Islet of Langerhans (tissue), 1 donor: Measurements from ENCODE around the gene FN3K.

ENCODE experiments used
- FAIRE-seq: peaks from one replicate; lab custom pipeline; 2011; peaks lifted over from hg19 to GRCh38; lab: Jason Lieb, UNC

The FN3K gene

DNA sequence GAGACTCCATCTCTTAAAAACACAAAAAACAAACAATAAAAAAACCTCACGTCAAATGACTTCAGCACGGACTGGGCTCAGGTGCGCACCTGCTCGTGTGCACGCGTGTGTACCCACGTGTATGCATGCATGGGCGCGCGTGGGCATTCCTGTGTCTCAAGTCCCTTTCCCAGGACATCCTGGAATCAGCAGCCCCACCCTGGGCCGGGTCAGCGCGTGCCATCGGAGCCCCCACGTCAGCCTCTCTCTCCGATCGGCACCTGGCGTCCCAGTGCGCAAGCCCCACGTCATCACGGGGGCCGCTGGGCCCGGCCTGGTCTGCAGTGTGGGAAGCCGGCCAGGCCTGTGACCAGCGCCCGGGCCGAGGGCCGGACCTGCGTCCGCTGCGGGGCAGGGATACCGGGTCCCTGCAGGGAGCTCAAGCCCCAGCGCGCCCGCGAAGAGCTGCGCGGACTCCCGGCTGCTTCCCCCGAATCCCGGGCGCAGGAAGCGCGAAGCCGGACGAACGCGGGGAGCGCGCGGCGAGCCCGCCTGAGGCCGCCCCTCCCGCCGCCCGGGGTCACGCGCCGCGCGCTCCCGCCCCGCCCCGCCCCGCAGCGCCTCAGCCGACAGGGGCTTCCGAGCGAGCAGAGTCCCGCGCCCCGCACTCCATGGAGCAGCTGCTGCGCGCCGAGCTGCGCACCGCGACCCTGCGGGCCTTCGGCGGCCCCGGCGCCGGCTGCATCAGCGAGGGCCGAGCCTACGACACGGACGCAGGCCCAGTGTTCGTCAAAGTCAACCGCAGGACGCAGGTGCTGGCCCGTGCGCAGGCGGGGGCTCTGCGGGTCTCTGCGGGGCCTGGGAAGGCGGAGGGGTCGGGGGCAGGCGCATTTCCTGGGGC is at the start of gene FN3K:
Gene FN3K (plus strand): TSS at position 629 of the 880 bp plus-strand sequence. CDS start 22 bp downstream, at position 651.
- FAIRE-seq: no peak

- FAIRE-seq: no peak
These were observed 48.8 kb upstream of the FN3K start for GRCh38 chr17:82686366-82687324.

GRCh38 chr17:82687375-82687861 is 48.0 kb upstream of the FN3K start:
- no peak for FAIRE-seq

DNA sequence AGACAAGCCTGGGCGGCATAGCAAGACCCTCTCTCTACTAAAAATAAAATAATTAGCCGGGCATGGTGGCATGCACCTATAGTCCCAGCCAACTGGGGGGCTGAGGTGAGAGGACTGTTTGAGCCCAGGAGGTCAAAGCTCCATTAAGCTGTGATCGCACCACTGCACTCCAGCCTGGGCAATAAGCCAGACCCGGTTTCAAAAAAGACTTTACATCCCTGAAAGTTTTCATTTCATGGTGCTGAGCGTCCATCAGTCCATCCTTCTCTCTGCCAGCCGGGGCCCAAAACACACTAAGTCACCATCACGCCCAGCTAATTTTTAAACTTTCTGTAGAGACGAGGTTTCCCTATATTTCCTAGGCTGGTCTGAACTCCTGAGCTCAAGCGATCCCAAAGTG is 47.5 kb upstream of the FN3K start:
- FAIRE-seq: no peak

DNA sequence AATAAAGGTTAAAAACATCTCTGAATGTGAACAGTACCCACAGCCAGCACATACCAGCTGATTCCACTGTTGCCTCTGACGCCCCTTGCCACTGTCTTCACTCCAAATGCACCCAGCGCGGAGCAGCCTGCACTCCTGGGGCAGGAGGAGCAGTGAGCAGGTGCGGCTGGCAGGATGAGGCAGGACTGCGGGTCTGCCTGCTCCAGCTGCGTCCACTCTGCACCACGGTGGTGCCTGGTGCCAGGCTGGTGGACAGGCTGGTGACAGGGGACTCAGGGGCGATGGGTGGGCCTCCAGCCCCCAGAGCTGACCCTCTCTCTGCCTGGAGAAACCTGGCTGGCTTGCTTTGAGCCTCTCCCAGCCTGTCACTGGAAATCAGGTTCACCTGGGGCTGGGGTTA is 46.3 kb upstream of the FN3K start:
- no peak for FAIRE-seq

GRCh38 chr17:82690786-82691489 is 44.5 kb upstream of the FN3K start:
- FAIRE-seq: no peak

DNA sequence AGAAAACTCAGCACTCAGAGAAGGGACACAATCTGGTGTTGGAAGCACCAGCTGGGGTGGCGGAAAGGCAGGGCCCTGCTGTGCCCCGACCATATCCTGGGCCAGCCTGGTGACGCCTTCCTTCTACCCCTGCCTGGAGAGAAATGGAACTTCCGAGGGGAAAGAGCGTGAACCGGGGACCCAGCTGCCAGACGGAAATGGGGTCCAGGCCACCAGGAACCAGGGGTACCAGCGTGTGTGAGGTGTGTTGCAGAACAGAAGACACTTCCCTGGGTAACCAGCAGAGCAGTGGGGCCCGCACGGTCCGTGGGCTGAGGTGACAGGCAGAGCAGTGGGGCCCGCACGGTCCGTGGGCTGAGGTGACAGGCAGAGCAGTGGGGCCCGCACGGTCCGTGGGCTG is 43.7 kb upstream of the FN3K start:
- FAIRE-seq: no peak

- FAIRE-seq: no peak
These were observed 43.1 kb upstream of the FN3K start for GRCh38 chr17:82692268-82692667.

DNA sequence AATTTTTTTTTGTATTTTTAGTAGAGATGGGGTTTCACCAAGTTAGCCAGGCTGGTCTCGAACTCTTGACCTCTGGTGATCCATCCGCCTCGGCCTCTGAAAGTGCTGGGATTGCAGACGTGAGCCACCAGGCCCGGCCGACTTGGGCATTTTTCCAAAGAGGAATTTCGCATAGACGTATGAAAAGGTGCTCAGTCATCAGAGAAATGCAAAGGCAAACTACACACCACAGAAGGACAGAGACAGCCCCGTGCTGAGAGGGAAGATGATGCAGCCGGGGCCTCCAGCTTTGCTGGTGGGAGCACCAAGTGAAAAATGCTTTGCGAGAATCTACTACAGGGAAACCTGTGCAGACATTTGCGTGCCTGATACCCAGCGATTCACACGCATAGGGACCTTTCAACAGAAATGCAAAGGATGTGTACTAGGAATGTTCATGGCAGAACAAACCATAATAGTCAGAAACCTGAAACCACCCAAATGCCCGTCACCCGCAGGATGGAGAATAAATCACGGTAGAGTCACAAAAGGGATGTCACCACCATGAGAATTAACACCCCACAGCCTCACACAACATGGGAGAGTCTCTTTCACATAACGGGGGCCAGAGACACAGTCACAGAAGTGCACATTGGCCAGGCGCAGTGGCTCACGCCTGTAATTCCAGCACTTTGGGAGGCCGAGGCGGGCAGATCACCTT is 42.1 kb upstream of the FN3K start:
- FAIRE-seq: no peak

DNA sequence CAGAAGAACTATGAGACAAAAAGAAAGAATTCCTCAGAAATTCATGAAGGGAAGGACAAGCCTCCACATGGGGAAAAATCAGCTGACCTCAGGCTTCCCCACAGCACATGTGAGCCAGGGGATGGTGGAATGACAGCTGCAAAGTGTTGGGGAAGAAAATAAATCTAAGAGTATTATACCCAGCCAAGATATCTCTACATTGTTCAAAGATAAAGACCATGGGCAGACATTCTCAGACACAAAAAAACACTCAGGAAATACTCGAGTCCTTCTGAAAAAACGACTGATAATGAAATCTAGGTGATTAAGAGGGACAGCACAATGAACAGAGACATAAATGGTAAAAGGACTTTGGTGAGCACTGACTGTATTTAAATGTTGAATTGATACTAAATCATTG is 40.8 kb upstream of the FN3K start:
- no peak for FAIRE-seq

GRCh38 chr17:82696259-82696658 is 39.2 kb upstream of the FN3K start:
- no peak for FAIRE-seq

DNA sequence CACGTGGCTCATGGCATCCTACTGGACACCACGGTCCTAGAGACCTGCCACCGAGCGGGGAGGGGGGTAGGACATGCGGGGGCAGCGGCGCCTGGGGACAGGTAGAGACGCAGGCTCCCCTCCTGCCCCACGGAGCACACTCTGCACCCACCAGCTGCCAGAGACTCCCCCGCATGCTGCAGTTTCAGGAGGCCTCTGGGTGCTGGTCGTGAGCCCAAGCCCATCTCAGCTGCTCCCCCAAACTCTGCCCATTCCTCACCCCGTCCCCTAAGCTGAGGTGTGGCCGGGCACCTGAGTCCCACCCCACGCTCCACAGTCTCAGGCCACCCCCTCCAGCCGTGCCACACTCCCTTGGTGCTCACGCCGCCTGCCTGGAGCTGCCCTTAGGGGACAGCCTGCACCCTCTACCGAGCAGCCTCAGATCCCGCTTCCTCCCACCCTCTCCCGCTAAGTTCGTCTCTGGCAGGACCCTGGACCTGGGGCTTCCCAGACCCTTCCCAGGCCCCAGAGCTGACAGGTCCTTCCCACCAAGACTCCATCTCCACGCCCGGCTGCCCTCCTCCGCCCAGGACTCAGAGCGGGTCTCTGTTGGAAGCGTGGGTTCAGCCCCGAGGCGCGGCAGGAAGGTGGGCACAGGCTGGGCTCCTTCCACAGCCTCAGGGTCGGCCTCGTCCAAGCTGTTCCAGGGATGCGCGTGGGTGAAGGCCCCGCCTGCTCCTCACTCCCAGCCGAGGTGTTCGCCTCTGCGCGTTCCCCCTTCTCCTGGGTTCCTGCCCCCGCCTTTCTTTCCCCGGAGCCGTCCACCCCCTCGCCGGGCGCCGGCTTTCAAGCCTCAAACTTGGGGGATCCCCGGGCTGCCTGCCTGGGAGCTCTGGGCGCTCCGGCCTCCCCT is 38.3 kb upstream of the FN3K start:
- FAIRE-seq: no peak

GRCh38 chr17:82697808-82698064 is 37.7 kb upstream of the FN3K start:
- no peak for FAIRE-seq

DNA sequence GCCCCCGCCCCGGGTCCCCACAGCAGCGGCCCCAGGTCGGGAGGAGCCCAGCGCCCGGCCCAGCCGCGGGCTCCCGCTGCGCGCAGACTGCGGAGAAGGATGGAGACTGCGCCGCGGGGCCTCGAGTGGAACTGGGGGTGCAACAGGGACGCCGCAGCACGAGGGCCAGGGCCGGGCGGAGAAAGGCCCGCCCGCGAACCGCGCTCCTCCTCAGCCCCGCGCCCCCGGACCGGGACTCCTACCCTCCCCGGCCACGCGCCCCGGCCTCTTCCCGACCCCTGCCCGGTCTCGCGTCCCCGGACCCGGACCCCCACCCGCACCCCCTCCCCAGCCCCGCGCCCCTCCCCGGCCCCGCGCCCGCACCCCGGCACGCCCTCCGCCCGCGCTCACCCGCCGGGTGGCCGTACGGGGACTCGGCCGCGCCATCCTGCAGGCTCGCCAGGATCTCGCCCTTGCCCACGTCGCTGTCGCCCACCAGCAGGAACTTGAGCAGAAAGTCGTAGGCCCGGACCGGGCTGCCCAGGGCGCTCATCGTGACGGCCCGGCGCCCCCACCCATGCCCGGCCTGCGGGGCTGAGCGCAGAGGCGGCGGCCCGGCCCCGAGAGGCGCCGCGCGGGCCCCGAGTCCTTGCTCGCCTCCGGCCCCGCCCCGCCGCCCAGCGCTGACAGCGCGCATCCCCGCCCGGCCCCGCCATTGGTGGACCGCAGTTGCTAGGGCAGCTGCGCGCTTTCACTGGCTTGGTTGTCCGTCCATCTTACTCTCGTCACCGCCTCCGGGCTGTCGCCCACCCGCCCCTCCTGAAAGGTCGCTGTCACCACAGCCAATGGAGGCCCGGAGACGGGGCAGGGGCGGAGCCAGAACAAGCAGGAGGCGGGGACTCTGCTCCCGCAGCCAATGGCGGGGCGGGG is 37.1 kb upstream of the FN3K start, which contains the start of gene RAB40B:
Gene RAB40B (minus strand): TSS at position 634 of the 909 bp plus-strand sequence. CDS start 102 bp downstream, at position 532.
- peak; percentile 13 for FAIRE-seq

DNA sequence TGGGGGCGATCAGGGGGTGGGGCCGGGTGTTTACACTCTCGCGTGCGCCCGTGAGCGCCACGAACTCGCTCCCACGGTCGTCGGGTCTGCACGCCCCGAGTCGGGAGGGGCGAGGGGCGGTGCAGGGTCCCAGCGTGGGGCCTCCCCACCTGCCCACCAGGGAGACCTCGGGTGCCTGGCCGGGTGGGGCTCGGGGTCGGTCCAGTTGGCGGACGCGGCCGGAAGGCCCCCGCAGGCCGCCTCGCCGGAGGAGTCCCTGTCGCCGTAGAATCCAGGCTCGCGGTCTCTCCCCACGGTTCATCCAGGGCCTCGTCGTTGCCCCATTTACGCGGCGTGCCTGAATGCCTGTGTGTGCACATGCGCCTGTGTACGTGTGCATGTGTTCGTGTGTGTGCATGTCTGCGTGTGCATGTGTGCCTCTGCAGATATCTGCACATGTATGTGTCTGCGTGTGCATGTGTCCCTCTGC is 36.4 kb upstream of the FN3K start:
- FAIRE-seq: no peak

GRCh38 chr17:82699551-82699950 is 35.9 kb upstream of the FN3K start:
- FAIRE-seq: no peak

DNA sequence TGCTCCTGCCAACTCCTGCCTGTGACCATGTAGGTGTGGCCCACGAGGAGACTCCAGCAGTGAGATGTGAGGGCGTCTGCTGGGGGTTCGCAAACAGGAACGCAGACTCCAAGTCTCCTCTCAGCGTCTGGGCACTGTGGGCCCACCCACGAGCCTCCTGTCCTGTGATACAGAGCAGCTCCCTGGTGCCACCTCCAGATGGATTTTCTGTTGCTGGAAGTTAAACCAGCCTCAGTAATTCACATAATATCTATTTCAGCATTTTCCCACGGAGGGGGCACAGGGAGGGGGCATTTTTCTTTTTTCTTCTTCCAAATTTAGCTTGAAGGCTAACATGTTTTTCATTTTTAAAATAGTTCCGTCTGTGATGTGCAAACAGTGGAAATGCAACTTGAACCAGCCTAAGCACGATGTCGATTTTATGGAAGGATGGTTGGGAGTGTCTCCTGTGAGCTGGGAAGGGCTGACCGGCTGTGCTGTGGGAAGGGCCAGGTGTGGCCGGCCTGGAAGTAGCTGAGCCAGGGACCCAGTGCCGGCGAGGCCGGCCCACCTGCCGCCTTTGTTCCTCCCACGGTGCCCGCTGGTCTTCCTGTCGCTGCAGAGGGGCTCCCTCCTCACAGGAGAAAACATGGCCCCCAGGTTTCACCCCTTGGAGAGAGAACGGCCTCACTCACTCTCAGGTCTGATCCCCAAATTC is 33.0 kb upstream of the FN3K start:
- no peak for FAIRE-seq

GRCh38 chr17:82703036-82703745 is 32.2 kb upstream of the FN3K start:
- FAIRE-seq: no peak
